HEK293T (cell line): ENCODE data around the gene ITIH2.

Experiments used
- BHLHE40 ChIP-seq: fragments of 450-650 bp; IDR thresholded peaks from 2 replicates; pipeline ENCODE4 v1.6.1; 2016; ENCODE audit warnings: mild to moderate bottlenecking, moderate library complexity, borderline replicate concordance
- CTBP1 ChIP-seq: fragments of 450-650 bp; IDR thresholded peaks from 2 replicates; pipeline ENCODE4 v1.6.1; 2016; ENCODE audit warnings: borderline replicate concordance
- FOXA1 ChIP-seq: fragments of 450-650 bp; IDR thresholded peaks from 2 replicates; pipeline ENCODE4 v1.6.1; 2016; ENCODE audit warnings: mild to moderate bottlenecking
- FOXM1 ChIP-seq: fragments of 450-650 bp; IDR thresholded peaks from 2 replicates; pipeline ENCODE4 v1.6.1; 2017; ENCODE audit warnings: mild to moderate bottlenecking, borderline replicate concordance
- HDGF ChIP-seq: fragments of 450-650 bp; IDR thresholded peaks from 2 replicates; pipeline ENCODE4 v1.6.1; 2017; ENCODE audit warnings: antibody characterized with exemption, borderline replicate concordance
- LEF1 ChIP-seq: fragments of 450-650 bp; IDR thresholded peaks from 2 replicates; pipeline ENCODE4 v1.6.1; 2017; ENCODE audit warnings: mild to moderate bottlenecking, borderline replicate concordance
- NFRKB ChIP-seq: fragments of 450-650 bp; IDR thresholded peaks from 2 replicates; pipeline ENCODE4 v1.6.1; 2016; ENCODE audit warnings: mild to moderate bottlenecking, moderate library complexity
- SP1 ChIP-seq: fragments of 450-650 bp; IDR thresholded peaks from 2 replicates; pipeline ENCODE4 v1.6.1; 2017
- SUZ12 ChIP-seq: fragments of 450-650 bp; IDR thresholded peaks from 2 replicates; pipeline ENCODE4 v1.6.1; 2016; ENCODE audit warnings: mild to moderate bottlenecking
- TARDBP ChIP-seq: fragments of 450-650 bp; IDR thresholded peaks from 2 replicates; pipeline ENCODE4 v1.6.1; 2016

GRCh38 chr10:7738536-7739407 lies 35.7 kb downstream of the ITIH2 start:
- TF ChIP-seq LEF1: no peak
- TF ChIP-seq HDGF: no peak
- no peak for TF ChIP-seq BHLHE40
- no peak for TF ChIP-seq FOXM1
- no peak for TF ChIP-seq CTBP1
- no peak for TF ChIP-seq SP1
- TF ChIP-seq TARDBP: no peak
- no peak for TF ChIP-seq NFRKB
- TF ChIP-seq SUZ12: no peak
- no peak for TF ChIP-seq FOXA1
